ENCODE measurements around the gene CRISP2. TPM values are rescaled to one million over a fixed set of nuclear protein-coding genes. Genes with fewer than 3 reads are reported as not detected.

Gene CRISP2
- total RNA-seq, 1 donor from 2014 or later: not detected

- no peak for TF ChIP-seq CTCF (IDR thresholded peaks at IDR 0.05; ENCODE audit: unreplicated experiment)
- Mint-ChIP-seq H3K27me3 (no peaks in the 10 kb centered on the region), H3K4me1 (ENCODE audit: low read depth) (no peaks in the 10 kb centered on the region), H3K27ac (no peak overlapping the region), H3K9me3 (ENCODE audit: low read depth) (peaks cover 11% of the 10 kb centered on the region), H3K36me3 (ENCODE audit: insufficient read depth) (no peaks in the 10 kb centered on the region), H3K4me3 (ENCODE audit: low read depth) (no peak overlapping the region)
- DNase-seq (ENCODE audit: low spot score, unreplicated experiment): no peak
These were observed 14.9 kb downstream of the CRISP2 start for GRCh38 chr6:49698478-49698877.

- Mint-ChIP-seq H3K4me3 (ENCODE audit: low read depth) (no peak overlapping the region), H3K27ac (no peak overlapping the region), H3K4me1 (ENCODE audit: low read depth) (no peaks in the 10 kb centered on the region), H3K9me3 (ENCODE audit: low read depth) (peaks cover 10% of the 10 kb centered on the region), H3K27me3 (no peaks in the 10 kb centered on the region), H3K36me3 (ENCODE audit: insufficient read depth) (no peaks in the 10 kb centered on the region)
- no peak for TF ChIP-seq CTCF (IDR thresholded peaks at IDR 0.05; ENCODE audit: unreplicated experiment)
- DNase-seq (ENCODE audit: low spot score, unreplicated experiment): no peak
These were observed 19.8 kb downstream of the CRISP2 start for GRCh38 chr6:49693512-49693911.

DNA sequence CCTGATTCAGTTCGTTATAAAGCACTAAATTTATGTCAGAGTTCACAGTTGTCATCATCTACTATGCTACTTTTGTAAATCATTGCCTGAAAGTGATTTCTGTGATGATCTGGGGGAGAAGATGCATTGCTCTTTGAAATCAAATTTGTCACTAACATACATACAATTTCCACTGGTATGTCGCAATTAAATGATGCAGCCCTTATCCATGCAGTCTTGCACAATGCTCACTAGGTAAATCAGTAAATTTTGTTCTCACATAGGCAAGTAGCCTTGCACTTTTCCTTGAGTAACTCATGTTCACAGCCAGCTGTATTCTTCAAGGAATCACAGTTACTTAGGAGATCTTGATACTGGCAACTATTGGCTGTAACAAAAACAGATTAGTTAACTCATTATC lies 20.8 kb downstream of the CRISP2 start:
- no peak for TF ChIP-seq CTCF (IDR thresholded peaks at IDR 0.05; ENCODE audit: unreplicated experiment)
- H3K9me3 Mint-ChIP-seq (ENCODE audit: low read depth): peaks cover 10% of the 10 kb centered on the region
- H3K4me3 Mint-ChIP-seq (ENCODE audit: low read depth): no peak overlapping the region
- no peak overlapping the region for H3K27ac Mint-ChIP-seq
- no peaks in the 10 kb centered on the region for H3K36me3 Mint-ChIP-seq (ENCODE audit: insufficient read depth)
- H3K4me1 Mint-ChIP-seq (ENCODE audit: low read depth): no peaks in the 10 kb centered on the region
- DNase-seq (ENCODE audit: low spot score, unreplicated experiment): no peak
- H3K27me3 Mint-ChIP-seq: no peaks in the 10 kb centered on the region

DNA sequence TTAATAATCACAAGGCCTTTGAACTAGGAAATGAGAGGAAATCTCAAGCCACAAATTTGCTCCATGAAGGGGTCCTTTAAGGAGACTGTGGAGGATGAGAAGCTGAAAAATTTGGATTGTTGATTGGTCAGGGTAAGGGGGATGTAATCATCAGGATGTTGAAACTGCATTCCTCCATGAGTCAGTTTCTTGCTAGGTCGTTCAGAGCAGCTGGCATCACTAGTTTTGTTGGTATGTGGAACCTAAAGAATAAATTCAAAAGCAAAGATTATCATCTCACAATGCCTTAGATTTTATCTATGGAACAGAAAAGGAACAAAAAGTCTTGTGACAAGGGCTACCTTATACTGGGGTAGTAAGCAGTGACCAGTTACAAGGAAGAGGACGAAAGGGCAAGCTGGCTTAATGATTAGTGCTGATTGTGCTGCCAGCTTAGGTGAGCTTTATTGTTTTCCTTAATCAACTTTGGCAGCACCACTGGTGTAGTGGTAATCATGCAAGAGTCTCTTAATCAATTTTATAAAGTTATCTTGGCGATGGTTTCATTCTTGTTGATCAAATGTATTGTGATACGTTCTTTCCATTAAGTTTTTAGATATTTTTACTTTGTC lies 36.6 kb downstream of the CRISP2 start:
- H3K4me1 Mint-ChIP-seq (ENCODE audit: low read depth): peaks cover 6% of the 10 kb centered on the region

GRCh38 chr6:49675816-49676215 lies 37.5 kb downstream of the CRISP2 start:
- Mint-ChIP-seq H3K4me3 (ENCODE audit: low read depth) (no peak overlapping the region), H3K27me3 (no peaks in the 10 kb centered on the region), H3K9me3 (ENCODE audit: low read depth) (peaks cover 12% of the 10 kb centered on the region)

More for the DNA sequence above, 36.6 kb downstream of the CRISP2 start:
- Mint-ChIP-seq H3K27me3 (no peaks in the 10 kb centered on the region), H3K9me3 (ENCODE audit: low read depth) (peaks cover 5% of the 10 kb centered on the region), H3K27ac (no peak overlapping the region), H3K36me3 (ENCODE audit: insufficient read depth) (peaks cover 1% of the 10 kb centered on the region), H3K4me3 (ENCODE audit: low read depth) (no peak overlapping the region)
- TF ChIP-seq CTCF (IDR thresholded peaks at IDR 0.05; ENCODE audit: unreplicated experiment): no peak
- DNase-seq (ENCODE audit: low spot score, unreplicated experiment): no peak

More at GRCh38 chr6:49675816-49676215, 37.5 kb downstream of the CRISP2 start:
- DNase-seq (ENCODE audit: low spot score, unreplicated experiment): no peak
- H3K4me1 Mint-ChIP-seq (ENCODE audit: low read depth): peaks cover 6% of the 10 kb centered on the region
- no peak overlapping the region for H3K27ac Mint-ChIP-seq
- no peak for TF ChIP-seq CTCF (IDR thresholded peaks at IDR 0.05; ENCODE audit: unreplicated experiment)
- peaks cover 3% of the 10 kb centered on the region for H3K36me3 Mint-ChIP-seq (ENCODE audit: insufficient read depth)

Data from progenitor cell of endocrine pancreas (in vitro differentiated cells).